ENCODE measurements around the gene PEDS1. TPM values are rescaled to one million over a fixed set of nuclear protein-coding genes. Genes with fewer than 3 reads are reported as not detected.

PEDS1 gene
- total and polyA plus RNA-seq, 10 of the 15 experiments (the other 5 are each of a cell fraction or from before 2014, with no cell fraction given): 1.7 to 25.6 (median 16.8) TPM

- 81% methylated on average over 9 of the region's 9 CpGs for WGBS (ENCODE audit: insufficient coverage, insufficient replicate concordance, low lambda C conversion rate, missing lambda C conversion rate)
- H4K20me1 ChIP-seq (ENCODE audit: control insufficient read depth, insufficient read depth): no peaks in the 10 kb centered on the region
- no peak overlapping the region for H3K4me2 ChIP-seq (ENCODE audit: control insufficient read depth, insufficient read depth)
- H3K27ac ChIP-seq (ENCODE audit: control insufficient read depth, insufficient read depth): no peak overlapping the region
- H3K4me3 ChIP-seq: no peak overlapping the region
- no peak for FAIRE-seq
- no peak overlapping the region for H2AFZ ChIP-seq (ENCODE audit: control insufficient read depth, low read depth, low read length)
- H3K36me3 ChIP-seq (ENCODE audit: control insufficient read depth in 2 of 2, insufficient read depth in 2 of 2, low read length in 1 of 2): no peaks in the 10 kb centered on the region
- peaks cover 6% of the 10 kb centered on the region; the same call in 1 of the 2 replicates for H3K4me1 ChIP-seq (ENCODE audit: control insufficient read depth, insufficient read depth, low read length)
- ATAC-seq: no peak
- no TSS peak for BruUV-seq (replicated peaks)
- SMC1A ChIA-PET (ENCODE audit: uncharacterized antibody, unreplicated experiment): no interaction called here
- RAD21 ChIA-PET (ENCODE audit: unreplicated experiment): no interaction called here
- no peaks in the 10 kb centered on the region for H3K9me3 ChIP-seq (replicated peaks; ENCODE audit: control insufficient read depth, insufficient read depth, low read length)
- H3K79me2 ChIP-seq (ENCODE audit: control insufficient read depth, insufficient read depth, low read length): no peaks in the 10 kb centered on the region
- no peak overlapping the region for H3K9ac ChIP-seq (ENCODE audit: control insufficient read depth, insufficient read depth, low read length)
- DNase-seq (ENCODE audit: low read depth, low spot score): no peak
- POLR2A ChIA-PET: no interaction called here
- intact Hi-C loops (cut with micrococcal nuclease; ENCODE audit: unreplicated experiment) (no loop called here), in situ Hi-C loops (cut with MboI) (no loop called here)
- H3K27me3 ChIP-seq (replicated peaks in 1 of 2; ENCODE audit: control insufficient read depth in 2 of 2, insufficient read depth in 2 of 2, low read length in 1 of 2): no peaks in the 10 kb centered on the region
- CTCF ChIA-PET: interaction anchor here (1.2 kb wide), 1 partner anchor 10 kb away, joined by 3 read pairs; no protein-coding TSS in a partner anchor
- TF ChIP-seq RFX5 (IDR thresholded peaks at IDR 0.05; ENCODE audit: low read depth, low read length): no peak
- TF ChIP-seq STAT3 (IDR thresholded peaks at IDR 0.05; ENCODE audit: low read depth, low read length): no peak
- TF ChIP-seq MTA2 (IDR thresholded peaks at IDR 0.05; ENCODE audit: low read depth): no peak
- no peak for TF ChIP-seq ZNF687 (IDR thresholded peaks at IDR 0.05)
- TF ChIP-seq SUZ12 (IDR thresholded peaks at IDR 0.05; ENCODE audit: unreplicated experiment): no peak
- TF ChIP-seq BCL11A (IDR thresholded peaks at IDR 0.05; ENCODE audit: low read depth, low read length): no peak
- TF ChIP-seq IRF3 (IDR thresholded peaks at IDR 0.05): no peak
- TF ChIP-seq NKRF (conservative IDR thresholded peaks at IDR 0.05): no peak
- no peak for TF ChIP-seq HDAC6 (IDR thresholded peaks at IDR 0.05; ENCODE audit: unreplicated experiment)
- no peak for TF ChIP-seq ELK1 (IDR thresholded peaks at IDR 0.05; ENCODE audit: low read depth, low read length)
- TF ChIP-seq MEF2A (IDR thresholded peaks at IDR 0.05; ENCODE audit: insufficient read depth, low read depth, low read length): no peak
- no peak for TF ChIP-seq PBX3 (IDR thresholded peaks at IDR 0.05; ENCODE audit: insufficient replicate concordance, low read depth, low read length)
- TF ChIP-seq SUPT20H (IDR thresholded peaks at IDR 0.05; ENCODE audit: borderline replicate concordance, control insufficient read depth, low read depth, low read length): no peak
- TF ChIP-seq HCFC1 (IDR thresholded peaks at IDR 0.05; ENCODE audit: low read length): no peak
Observed at GRCh38 chr20:50163570-50164317, 10.2 kb upstream of the PEDS1 start.

All from GM12878 (cell line).